Measurements from ENCODE around the gene HSPH1. TPM values are rescaled to one million over a fixed set of nuclear protein-coding genes. Genes with fewer than 3 reads are reported as not detected.
"Not testable (repeated sequence)": the region's sequence is repeated elsewhere in the genome, so short reads cannot be mapped to it uniquely, and the experiment has no call there.

Gene HSPH1
- total RNA-seq, 2 experiments from 2014 or later, result 214 TPM

GRCh38 chr13:31179754-31180153, 18.1 kb upstream of the HSPH1 start:
- POLR2A ChIA-PET, result no interaction called here

GRCh38 chr13:31179241-31179640, 17.5 kb upstream of the HSPH1 start:
- CTCF ChIA-PET, result no interaction called here

More at GRCh38 chr13:31179754-31180153, 18.1 kb upstream of the HSPH1 start:
- Mint-ChIP-seq H3K4me1 (ENCODE audit: low read depth) (peaks cover 4% of the 10 kb centered on the region), H3K9me3 (peaks cover 4% of the 10 kb centered on the region), H3K27me3 (no peaks in the 10 kb centered on the region), H3K27ac (no peak overlapping the region), H3K4me3 (no peak overlapping the region), H3K36me3 (ENCODE audit: low read depth) (no peaks in the 10 kb centered on the region)
- intact Hi-C loops (cut with micrococcal nuclease), result no loop called here
- ATAC-seq (no peak), DNase-seq (no peak)
- CTCF ChIA-PET, result no interaction called here
- no peak for TF ChIP-seq CTCF (IDR thresholded peaks at IDR 0.05)

GRCh38 chr13:31177813-31178495, 16.2 kb upstream of the HSPH1 start:
- H3K27ac Mint-ChIP-seq; H3K27me3 Mint-ChIP-seq; H3K36me3 Mint-ChIP-seq (ENCODE audit: low read depth); intact Hi-C loops (cut with micrococcal nuclease); CTCF ChIA-PET; H3K9me3 Mint-ChIP-seq; H3K4me1 Mint-ChIP-seq (ENCODE audit: low read depth): not testable (repeated sequence)
- H3K4me3 Mint-ChIP-seq, result peak overlapping the region; percentile 44
- peak; percentile 24 for ATAC-seq
- POLR2A ChIA-PET, result interaction anchor here (0.7 to 1.1 kb wide), 2 partner anchors 15 to 17 kb away, joined by 3 read pairs; no protein-coding TSS in a partner anchor
- peak; percentile 29 for DNase-seq

More at GRCh38 chr13:31179241-31179640, 17.5 kb upstream of the HSPH1 start:
- intact Hi-C loops (cut with micrococcal nuclease), result no loop called here
- POLR2A ChIA-PET, result no interaction called here
- Mint-ChIP-seq H3K27ac (no peak overlapping the region), H3K27me3 (no peaks in the 10 kb centered on the region), H3K4me3 (no peak overlapping the region), H3K4me1 (ENCODE audit: low read depth) (peaks cover 4% of the 10 kb centered on the region), H3K36me3 (ENCODE audit: low read depth) (no peaks in the 10 kb centered on the region), H3K9me3 (peaks cover 4% of the 10 kb centered on the region)
- no peak for ATAC-seq
- no peak for TF ChIP-seq CTCF (IDR thresholded peaks at IDR 0.05)
- DNase-seq, result no peak

- Mint-ChIP-seq H3K9me3 (peaks cover 4% of the 10 kb centered on the region), H3K4me3 (no peak overlapping the region), H3K27me3 (peaks cover 5% of the 10 kb centered on the region), H3K4me1 (ENCODE audit: low read depth) (peaks cover 4% of the 10 kb centered on the region), H3K27ac (no peak overlapping the region), H3K36me3 (ENCODE audit: low read depth) (no peaks in the 10 kb centered on the region)
- ChIA-PET POLR2A (no interaction called here), CTCF (no interaction called here)
- ATAC-seq (no peak), DNase-seq (no peak)
- intact Hi-C loops (cut with micrococcal nuclease), result no loop called here
- no peak for TF ChIP-seq CTCF (IDR thresholded peaks at IDR 0.05)
Measured at GRCh38 chr13:31175847-31176532, 14.3 kb upstream of the HSPH1 start.

- DNase-seq, result no peak
- Mint-ChIP-seq H3K27ac (no peak overlapping the region), H3K36me3 (ENCODE audit: low read depth) (no peaks in the 10 kb centered on the region), H3K27me3 (peaks cover 5% of the 10 kb centered on the region), H3K4me1 (ENCODE audit: low read depth) (peaks cover 4% of the 10 kb centered on the region), H3K4me3 (no peak overlapping the region), H3K9me3 (peaks cover 4% of the 10 kb centered on the region)
- no peak for ATAC-seq
- POLR2A ChIA-PET, result no interaction called here
- intact Hi-C loops (cut with micrococcal nuclease), result no loop called here
- CTCF ChIA-PET, result interaction anchor here (1.6 kb wide), 1 partner anchor 26 kb away, joined by 7 read pairs; the partner anchor contains the start of gene B3GLCT
- no peak for TF ChIP-seq CTCF (IDR thresholded peaks at IDR 0.05)
Measured at GRCh38 chr13:31174018-31174417, 12.3 kb upstream of the HSPH1 start.

Measured in activated CD8-positive, alpha-beta T cell treated with anti-CD3 and anti-CD28 coated beads for 36 hours (primary cell).